Kasumi-1 (cell line): ENCODE measurements around the gene SLC37A3.
"Not testable (repeated sequence)": the region's sequence is repeated elsewhere in the genome, so short reads cannot be mapped to it uniquely, and the experiment has no call there.

Source experiments
- DNase-seq, 2 experiments: peaks; one replicate each; lab custom pipeline; 2025; lab: John Stamatoyannopoulos, UW

Gene SLC37A3

DNA sequence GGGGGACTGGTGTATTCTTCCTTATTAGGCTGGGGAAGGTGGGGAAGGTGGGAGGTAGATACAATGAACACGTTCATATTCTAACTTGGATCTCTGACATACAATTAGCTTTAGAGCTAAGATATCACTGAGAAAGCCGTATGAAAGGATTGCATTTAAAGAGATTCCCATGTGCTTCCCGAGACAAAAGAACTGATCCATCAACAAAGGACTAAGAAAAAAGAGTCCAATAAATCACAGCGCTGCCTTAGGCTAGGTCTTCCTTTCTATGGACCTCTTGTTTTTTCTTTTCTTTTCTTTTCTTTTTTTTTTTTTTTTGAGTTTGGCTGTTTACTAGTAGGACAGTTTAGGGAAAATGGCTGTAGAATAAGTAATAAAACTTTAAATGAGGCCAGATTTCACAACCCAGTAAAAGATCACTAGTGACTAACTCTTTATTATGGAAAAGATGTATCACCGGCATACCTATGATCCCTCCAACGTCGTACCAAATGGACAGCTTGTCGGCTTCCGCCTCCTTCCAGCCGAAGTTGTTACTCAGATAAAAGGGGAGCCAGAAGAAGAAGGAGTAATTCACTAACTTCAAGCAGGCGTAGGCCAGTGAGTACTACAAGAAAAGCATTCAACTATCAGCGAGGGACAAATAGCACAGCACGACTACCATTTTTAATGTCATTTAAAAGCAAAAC is 50.0 kb downstream of the SLC37A3 start:
- DNase-seq = no peak

DNA sequence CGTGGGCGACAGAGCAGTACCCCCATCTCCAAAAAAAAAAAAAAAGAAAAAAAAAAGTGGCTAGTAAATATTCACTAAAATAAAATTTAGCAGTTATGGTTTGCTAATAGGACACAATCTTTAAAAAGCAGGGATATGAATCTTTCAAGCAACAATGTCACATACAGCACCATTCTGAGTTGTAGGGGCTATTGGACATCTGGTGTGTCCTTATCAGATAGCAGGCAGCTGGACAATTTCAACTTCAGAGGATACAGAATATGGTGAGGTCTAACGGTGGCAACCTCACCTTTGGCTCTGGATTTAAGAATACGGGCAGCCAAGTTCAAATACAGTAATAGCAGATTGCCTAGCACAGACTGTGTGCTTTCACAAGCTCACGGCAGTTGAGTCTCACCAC is 51.1 kb downstream of the SLC37A3 start:
- no peak for DNase-seq

DNA sequence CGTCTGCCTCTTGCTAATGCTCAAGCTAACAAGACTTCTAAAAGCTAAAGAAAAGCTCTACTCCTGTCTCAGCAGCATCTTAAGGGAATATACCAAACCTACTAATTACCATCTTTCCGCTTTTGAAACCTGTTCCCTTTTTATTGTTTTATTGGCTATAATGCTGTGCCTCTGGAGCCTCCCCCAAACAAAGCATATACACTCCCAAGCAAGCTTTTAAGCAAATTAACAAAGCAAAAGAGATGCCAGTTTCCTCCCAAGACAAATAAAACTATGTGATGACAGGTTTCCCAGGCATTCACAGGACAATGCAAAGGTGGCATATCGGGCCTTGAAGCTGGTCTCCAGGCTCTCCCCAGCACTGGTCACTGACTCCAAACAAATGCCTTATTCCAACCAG is 52.9 kb downstream of the SLC37A3 start:
- no peak for DNase-seq

DNA sequence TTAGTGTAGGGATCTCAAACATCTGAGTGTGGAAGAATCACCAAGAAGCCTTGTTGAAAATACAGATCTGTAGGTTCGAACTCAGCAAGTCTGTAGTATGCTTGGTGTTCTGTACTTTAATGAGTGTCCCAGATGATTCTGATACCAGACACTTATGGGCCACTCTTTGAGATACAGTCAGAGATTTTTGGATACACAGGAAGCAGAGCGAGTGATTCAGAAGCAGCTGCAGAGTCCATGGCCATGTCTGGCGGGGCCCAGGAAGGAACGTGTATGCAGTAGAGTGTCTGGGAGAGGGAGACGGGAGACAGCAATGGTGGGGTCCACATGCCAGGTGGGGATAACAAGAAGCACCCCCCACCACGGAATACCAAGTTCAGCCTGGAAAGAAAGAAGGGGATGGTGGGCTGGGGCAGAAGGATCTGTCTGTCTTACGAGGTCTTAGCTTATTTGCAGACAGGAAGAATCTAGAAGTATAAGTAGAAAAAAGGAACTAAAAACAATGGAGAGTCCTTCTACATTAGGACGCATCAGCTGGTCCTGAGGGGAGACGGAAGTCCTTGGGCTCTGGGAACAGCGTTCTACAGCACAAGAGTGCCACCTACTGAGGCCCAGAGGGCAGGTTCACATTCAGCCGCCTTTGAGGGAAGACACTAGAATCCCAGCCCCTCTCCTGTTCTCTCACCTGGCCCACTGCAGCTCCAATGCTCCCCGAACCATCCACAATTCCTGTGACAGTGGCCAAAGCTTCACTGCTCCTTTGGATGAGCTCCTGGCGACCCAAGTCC is 55.4 kb downstream of the SLC37A3 start:
- DNase-seq = peak; percentile 70 to 72

DNA sequence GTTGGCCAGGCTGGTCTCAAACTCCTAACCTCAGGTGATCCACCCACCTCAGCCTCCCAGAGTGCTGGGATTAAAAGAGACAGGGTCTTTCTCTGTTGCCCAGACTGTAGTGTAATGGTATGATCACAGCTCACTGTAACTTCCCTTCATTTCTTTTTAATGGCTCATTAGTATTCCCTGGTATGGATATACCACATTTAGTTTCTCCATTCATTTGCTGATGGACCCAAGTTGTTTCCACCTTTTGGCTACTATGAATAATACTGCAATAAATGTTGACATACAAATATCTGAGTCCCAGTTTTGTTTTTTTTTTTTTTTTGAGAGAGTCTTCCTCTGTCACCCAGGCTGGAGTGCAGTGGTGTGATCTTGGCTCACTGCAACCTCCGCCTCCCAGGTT is 59.4 kb downstream of the SLC37A3 start:
- not testable (repeated sequence) for DNase-seq

DNA sequence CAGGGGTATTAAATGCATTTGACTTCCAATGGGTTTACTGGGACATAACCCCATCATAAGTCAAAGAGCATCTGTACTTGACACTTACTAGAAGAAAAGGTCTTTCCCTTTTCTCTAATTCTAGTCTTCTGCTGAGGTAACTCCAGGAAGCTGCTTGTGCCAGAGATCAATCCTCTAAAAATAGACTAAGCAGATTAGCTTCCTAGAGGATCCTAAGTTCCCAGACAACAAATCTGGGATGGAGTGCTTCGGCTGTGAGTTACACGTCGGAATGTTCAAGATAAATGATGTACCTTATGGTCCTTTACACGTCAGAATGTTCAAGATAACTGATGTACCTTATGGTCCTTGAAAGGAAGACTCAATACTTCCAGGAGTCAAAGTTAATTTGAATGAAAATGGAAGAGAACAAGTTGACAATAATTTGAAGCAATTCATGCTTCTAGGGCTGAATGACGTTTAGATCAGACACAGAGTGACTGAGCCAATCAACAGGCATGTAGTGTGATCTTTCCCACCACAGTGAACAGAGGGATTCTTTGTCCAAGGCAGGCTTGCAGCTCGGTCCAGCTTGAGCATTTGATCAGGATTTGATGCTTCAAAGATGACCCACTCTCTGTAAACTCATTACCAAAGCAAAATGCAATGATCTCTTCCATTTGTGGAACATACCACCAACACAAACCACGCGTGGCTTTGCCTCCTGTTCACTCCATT is 63.8 kb downstream of the SLC37A3 start:
- no peak for DNase-seq

DNA sequence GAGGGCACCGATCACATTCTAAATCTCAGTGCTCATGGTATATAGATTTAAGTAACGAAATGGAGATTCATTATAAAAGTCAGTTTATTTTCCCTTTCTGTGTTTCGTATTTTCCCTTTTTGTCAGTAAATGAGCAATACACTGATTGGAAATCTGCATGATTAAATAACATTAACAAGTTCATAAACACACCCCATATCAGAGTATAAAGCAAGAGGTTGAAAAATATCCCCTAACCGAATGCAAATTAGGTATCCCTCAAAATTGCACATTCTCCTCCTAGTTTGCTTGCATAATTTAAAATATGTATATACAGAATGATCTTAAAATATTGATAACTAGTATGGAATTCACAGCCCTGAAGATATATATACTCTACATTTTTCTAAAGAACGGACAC is 64.6 kb downstream of the SLC37A3 start:
- DNase-seq = no peak

DNA sequence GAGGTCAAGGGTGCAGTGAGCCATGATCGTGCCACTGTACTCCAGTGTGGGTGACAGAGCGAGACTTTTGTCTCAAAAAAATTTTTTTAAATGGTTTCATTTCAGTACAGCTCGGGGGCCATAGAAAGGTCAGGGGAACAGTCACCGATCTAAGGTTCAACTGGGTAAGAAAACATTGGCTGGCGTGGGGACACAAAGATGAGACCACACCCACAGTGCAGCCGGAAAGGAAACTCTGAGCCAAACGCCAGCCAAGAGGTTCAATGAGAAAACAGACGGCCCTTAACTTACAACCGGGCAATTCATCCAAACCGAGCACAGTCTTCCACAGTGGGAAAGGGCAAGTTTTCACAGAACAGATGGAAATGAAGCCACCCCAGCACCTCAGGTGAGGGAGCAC is 65.1 kb downstream of the SLC37A3 start:
- no peak for DNase-seq

DNA sequence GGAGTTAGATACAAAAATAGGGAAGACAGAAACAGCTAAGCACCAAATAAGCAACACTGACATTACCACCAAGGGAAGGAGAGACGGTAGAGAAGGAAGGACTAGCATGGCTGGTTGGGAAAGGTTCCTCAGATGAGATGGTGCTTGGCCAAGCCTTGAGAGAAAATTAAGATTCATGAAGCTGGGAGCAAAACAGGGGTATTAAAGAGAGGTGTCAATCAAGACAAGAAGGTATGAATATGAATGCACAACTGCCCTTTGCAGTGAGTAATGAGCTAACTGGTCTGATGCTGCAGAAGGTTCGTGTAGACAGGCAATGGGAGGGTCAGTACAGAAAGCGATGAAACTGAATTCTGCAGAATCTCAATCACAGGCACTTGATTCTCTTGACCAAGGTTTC is 67.7 kb downstream of the SLC37A3 start:
- DNase-seq = no peak

DNA sequence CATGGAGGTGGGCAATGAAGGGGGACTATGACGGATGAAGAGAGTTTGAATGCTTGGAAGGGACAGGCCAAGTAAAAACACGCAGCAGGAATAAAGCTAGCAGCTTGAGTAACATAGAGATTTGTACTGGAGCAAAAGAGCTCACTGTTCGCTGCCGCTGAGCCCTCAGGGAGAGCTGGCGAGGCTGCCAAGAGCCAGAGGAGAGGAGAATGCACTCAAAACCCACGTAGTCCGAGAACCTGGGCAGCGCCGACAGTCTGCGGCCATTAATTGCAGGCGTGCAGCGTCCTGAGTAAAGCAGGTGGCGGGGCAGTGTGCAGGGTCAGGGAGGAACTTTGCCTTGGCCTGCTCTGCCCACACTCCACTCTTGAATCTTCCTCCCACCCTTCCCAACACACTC is 68.2 kb downstream of the SLC37A3 start:
- no peak for DNase-seq

DNA sequence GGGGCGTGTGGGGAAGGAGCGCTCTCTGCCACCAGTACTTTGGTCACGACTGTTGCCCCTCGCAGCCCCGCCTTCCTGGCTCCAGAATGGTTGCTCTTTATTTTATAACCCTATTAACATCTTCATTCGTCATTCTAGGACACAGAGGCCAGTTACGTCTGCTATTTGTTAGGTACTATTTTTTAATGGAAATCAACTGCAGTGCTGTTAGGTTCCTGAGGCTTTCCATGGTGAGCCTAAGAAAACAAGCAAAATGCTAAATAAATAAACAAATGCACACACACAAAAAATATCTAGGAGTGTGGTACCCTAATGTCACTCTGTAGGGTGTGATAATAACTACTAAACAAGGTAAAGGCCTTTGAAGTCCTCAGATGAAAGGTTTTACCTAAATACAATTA is 71.1 kb downstream of the SLC37A3 start:
- no peak for DNase-seq

DNA sequence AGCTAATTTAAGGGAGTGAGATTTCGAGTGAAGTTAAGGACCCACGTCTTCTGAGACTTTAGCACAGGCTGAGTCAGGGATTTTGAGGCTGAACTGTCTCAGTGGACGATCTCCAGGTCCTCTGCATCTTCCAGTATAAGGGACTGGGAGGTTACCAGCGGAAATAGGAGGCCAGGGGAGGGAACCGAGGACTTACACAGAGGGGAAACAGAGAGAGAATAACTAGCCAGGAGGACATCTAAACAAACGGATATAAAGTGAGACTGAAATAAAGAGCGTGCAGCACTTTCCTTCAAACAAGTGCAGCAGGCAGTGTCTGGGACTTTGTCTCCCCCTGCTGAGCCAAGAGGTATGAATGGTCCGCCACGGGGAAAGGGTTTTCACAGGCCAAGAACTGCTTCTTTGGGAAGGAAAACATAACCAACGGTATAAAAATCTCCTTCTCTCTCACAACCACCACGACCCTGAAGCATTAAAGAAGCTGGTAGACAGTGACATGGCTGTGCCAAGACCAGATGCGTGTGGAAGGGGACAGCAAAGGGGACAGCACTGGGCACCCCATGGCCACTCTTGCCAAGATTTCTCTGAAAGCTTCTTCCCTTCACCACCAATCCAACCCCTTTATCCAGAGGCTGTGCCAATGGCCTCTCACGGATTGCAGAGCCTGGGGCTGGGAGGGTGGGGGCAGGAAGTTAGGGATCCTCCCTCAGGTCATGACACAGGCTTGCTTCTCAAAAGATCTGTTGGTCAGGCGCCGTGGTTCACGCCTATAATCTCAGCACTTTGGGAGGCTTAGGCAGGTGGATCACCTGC is 72.0 kb downstream of the SLC37A3 start:
- DNase-seq = peak; percentile 56 to 64

DNA sequence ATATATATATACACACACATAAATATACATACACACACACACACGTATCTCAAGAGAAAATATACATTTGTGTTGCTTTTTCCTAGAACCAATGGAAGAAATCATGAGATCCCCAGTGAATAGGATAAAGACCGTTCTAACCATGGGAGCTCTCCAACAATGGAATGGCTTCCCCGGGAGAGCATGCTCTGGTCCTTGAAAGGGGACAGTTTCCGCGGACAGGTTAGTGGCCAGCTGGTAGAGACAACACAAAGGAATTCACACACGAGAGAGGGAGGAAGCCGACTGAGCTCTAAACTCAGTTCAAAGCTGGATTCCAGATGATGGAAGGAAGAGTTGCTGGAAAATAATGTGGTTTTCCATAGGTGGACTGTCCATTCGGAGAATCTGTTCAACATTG is 72.7 kb downstream of the SLC37A3 start:
- no peak for DNase-seq

DNA sequence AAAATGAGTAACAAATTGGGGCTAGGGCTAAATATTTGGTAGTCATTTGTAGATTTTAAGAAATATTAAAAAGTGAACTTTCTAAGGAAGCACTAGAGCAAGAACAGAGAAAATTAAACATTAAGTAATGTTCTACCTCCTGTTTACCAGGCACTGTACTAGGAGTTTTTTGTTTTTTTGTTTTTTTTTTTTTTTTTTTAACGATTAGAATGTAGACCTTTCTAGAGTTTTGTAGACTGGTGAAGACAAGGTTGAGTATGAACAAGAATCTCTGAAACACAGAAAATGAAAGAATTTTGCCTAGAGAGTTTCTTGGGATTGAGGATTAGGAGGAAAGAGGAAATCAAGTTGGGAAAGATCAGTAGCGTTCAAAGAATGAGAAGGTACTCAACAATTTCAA is 73.6 kb downstream of the SLC37A3 start:
- no peak for DNase-seq

DNA sequence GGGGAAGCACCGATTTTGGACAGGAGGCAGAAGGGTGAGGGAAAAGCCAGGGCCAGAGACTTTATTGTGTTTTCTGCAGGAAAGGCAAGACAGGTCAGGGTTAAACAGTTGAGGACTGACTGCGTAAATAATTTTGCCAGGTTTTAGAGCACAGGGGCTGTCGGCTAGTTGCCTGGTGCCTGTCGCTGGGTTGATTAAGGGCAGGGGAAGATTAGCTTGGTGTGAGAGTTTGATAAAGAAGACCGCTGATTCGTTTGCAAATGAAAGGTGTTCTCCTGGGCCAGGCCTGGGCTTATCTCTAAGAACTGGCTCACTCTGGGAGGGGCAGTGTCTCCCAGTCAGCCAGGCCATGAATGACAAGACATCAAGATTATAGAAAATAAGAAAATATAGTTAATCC is 75.6 kb downstream of the SLC37A3 start:
- DNase-seq = no peak

DNA sequence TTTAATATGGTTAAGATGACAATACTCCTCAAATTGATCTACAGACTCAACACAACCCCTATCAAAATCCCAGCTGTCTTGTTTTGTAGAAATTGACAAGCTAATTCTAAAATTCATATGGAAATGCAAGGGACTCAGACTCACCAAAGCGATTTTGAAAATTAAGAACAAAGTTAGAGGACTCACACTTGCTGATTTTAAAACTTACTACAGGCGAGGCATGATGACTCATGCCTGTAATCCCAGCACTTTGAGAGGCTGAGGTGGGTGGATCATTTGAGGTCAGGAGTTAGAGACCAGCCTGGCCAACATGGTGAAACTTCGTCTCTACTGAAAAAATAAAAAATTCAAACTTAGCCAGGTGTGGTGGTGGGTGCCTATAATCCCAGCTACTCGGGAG is 78.3 kb downstream of the SLC37A3 start:
- not testable (repeated sequence) for DNase-seq

DNA sequence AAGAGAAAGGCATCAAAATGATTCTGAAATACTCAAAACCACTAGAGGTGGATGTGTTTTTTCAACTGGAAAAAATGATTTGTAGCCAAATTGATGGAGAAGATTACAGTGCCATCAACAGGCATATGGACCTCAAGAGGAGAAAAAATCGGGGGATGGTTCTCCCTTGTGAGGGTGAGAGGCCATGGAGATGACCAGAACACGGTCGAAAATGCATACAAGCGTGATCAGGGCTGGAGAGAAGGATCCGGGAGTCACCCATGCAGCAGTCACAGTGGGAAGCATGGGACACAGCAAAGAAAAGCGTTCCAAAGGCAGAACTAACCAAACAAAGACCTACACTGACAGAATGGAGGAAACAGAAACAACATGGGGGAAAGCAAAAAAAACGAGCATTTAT is 80.3 kb downstream of the SLC37A3 start:
- DNase-seq = no peak

DNA sequence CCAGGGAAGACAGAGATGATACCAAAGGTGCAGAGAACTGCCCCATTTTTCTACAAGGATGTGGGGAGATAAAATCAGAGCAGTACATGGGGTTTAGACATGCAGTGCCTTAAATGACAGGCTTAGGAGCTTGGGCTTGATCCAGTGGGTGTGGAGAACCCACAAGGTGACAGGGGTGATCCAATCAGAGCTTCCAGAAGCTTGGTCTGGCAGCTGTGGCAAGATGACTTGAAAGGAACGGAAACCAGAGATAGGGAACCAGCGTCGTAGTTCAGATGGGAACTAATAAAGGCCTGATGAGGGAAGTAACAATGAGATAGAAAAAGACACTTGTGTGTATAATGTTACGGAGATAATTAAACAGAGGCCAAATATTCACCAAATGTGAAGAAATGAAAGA is 80.7 kb downstream of the SLC37A3 start:
- no peak for DNase-seq

DNA sequence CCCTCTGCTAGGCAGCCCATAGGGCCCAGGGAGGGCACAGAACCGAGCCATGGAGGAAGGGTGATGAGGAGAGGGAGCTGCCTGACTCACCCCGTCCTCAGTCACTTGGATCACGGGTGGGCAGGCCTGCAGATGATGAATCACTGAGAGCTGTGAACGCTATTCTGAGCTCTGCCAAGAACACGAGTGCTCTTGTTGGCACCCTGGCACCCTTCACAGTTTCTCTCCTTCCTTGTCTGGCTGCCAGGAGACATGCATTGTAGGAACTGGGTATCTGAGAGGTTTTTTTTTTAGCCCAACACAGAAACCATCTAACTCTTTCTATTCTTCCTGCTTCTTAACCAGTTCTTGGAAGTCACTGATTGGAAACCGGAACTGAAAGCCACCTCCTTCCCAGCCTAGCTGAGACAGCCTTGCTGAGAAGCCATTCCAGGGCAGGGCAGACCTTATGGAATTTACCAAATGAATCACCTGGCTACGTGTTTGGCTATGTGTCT is 82.1 kb downstream of the SLC37A3 start:
- no peak for DNase-seq

DNA sequence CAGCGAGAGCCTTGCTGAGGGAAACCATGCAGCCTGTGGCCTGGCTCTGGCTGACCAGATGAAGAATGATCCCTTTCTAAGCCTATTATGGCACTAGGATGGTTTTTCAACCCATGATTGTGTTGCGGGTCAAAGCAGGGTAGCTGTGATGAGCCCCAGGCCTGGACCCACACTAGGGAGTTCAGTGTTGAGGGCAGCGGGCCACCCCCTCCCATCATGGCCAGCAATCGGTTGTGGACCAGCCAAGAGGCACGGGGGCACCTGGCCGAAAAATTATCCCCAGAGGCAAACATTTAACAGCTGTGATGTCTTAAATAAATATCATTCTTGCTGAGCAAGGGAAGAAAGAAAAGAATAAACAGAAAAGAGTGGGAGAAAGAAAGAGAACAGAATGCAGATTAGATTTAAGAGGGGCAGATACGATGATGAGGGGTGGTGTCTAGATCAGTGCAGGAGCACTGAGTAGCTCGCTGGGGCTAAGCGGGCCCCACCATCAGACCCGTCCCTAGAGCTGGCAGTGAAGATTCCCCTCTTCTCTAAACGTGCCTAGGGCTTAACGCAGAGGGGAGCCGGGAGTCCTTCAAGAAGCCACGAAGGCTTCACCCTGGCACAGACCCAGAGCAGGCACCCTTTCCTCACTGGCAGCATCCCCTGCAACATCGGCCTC is 82.7 kb downstream of the SLC37A3 start:
- no peak for DNase-seq
